HCT116 (cell line): ENCODE data around the gene MUC3A. TPM values are rescaled to one million over a fixed set of nuclear protein-coding genes. Genes with fewer than 3 reads are reported as not detected.

Experiments used
- ATAC-seq: fragments of 200-7000 bp; cut with Tn5 transposase; 2 replicates; pipeline ENCODE4 v1.9.1; 2020; ENCODE audit warnings: mild to moderate bottlenecking, moderate library complexity
- BruUV-seq: library from RNA; stranded (reverse); fragments of 400-500 nt; replicated peaks from 2 replicates; lab custom pipeline; 2021; lab: Mats Ljungman, UMichigan
- CTCF ChIA-PET: fragments of 300-600 bp; sonication (Branson Sonifier 250); formaldehyde crosslinking; loops from one replicate; lab custom pipeline; 2021; ENCODE audit warnings: antibody characterized with exemption; lab: Charles Lee
- POLR2A ChIA-PET: fragments of 300-600, 350-600 bp; sonication (Branson Sonifier 250); formaldehyde crosslinking; loops from one replicate; lab custom pipeline; 2021; ENCODE audit warnings: antibody characterized with exemption; lab: Charles Lee
- RAD21 ChIA-PET, 2 experiments: fragments of 300-600 bp; sonication (Branson Sonifier 250); formaldehyde crosslinking; loops; one replicate each; lab custom pipeline; 2023; ENCODE audit warnings: low total read pairs in 2 of 2; ENCODE audit not compliant: uncharacterized antibody in 2 of 2, unreplicated experiment in 2 of 2, low non-redundant PET in 1 of 2; lab: Charles Lee
- DNase-seq: peaks from one replicate; pipeline ENCODE4 v3.0.0-alpha.2; 2010; ENCODE audit warnings: low read depth, low spot score
- H2AFZ ChIP-seq: fragments of 200-600 bp; shearing (Covaris generic), sonication (generic); 2 replicates; pipeline ENCODE4 v1.6.1; 2017; ENCODE audit warnings: low read depth, mixed run types, mixed read lengths, antibody characterized with exemption, low read length; ENCODE audit not compliant: poor library complexity, severe bottlenecking
- H3K27ac ChIP-seq: 2 replicates; pipeline ENCODE4 v1.5.1; 2012; ENCODE audit warnings: low read depth, low read length
- H3K27me3 ChIP-seq: fragments of 200-600 bp; sonication (generic); 2 replicates; pipeline ENCODE4 v1.6.1; 2016; ENCODE audit warnings: mixed run types, low read length, mixed read lengths; ENCODE audit not compliant: insufficient read depth
- H3K36me3 ChIP-seq, 2 experiments: fragments of 200-500 bp in 1 of 2; fragments of 200-600 bp in 1 of 2; sonication (Bioruptor generic) in 1 of 2; sonication (generic) in 1 of 2; 2 replicates each; pipeline versions ENCODE4 v1.5.1 to v1.6.1; 2014 to 2016; ENCODE audit warnings: low read length in 2 of 2, inconsistent platforms in 1 of 2, mixed read lengths in 1 of 2, mixed run types in 1 of 2; ENCODE audit not compliant: insufficient read depth in 2 of 2, control insufficient read depth in 1 of 2
- H3K4me1 ChIP-seq, 2 experiments: fragments of 200-600 bp in 1 of 2; sonication (generic) in 1 of 2; 2 replicates each; pipeline versions ENCODE4 v1.5.1 to v1.6.1; 2012 to 2017; ENCODE audit warnings: low read length in 2 of 2, inconsistent platforms in 1 of 2, mild to moderate bottlenecking in 1 of 2, mixed read lengths in 1 of 2, mixed run types in 1 of 2, moderate library complexity in 1 of 2; ENCODE audit not compliant: insufficient read depth in 2 of 2, control insufficient read depth in 1 of 2
- H3K4me2 ChIP-seq: fragments of 200-600 bp; sonication (generic); 2 replicates; pipeline ENCODE4 v1.6.1; 2017; ENCODE audit warnings: mixed run types, low read length, mixed read lengths
- H3K4me3 ChIP-seq, 2 experiments: fragments of 200-600 bp in 1 of 2; sonication (generic) in 1 of 2; replicated peaks in 1 of 2; 2 replicates each; pipeline ENCODE4 v1.5.1; 2011 to 2016; ENCODE audit warnings: low read length in 2 of 2, control low read depth in 1 of 2, low read depth in 1 of 2, mild to moderate bottlenecking in 1 of 2, mixed read lengths in 1 of 2, mixed run types in 1 of 2
- H3K79me2 ChIP-seq: fragments of 200-600 bp; sonication (generic); 2 replicates; pipeline ENCODE4 v1.6.1; 2017; ENCODE audit warnings: mild to moderate bottlenecking, mixed run types, low read length, moderate library complexity, mixed read lengths; ENCODE audit not compliant: insufficient read depth
- H3K9ac ChIP-seq: fragments of 200-600 bp; sonication (generic); 2 replicates; pipeline ENCODE4 v1.6.1; 2016; ENCODE audit warnings: low read length, mixed read lengths
- H3K9me2 ChIP-seq: fragments of 200-600 bp; sonication (generic), shearing (Covaris generic); 2 replicates; pipeline ENCODE4 v1.6.1; 2017; ENCODE audit warnings: mixed run types, mild to moderate bottlenecking, moderate library complexity; ENCODE audit not compliant: insufficient read depth
- H3K9me3 ChIP-seq, 2 experiments: fragments of 200-500 bp in 1 of 2; fragments of 200-600 bp in 1 of 2; sonication (Bioruptor generic) in 1 of 2; sonication (generic) in 1 of 2; 2 replicates each; pipeline ENCODE4 v1.6.1; 2014 to 2017; ENCODE audit warnings: low read length in 2 of 2, mixed read lengths in 2 of 2, inconsistent platforms in 1 of 2, low read depth in 1 of 2, mild to moderate bottlenecking in 1 of 2, mixed run types in 1 of 2, moderate library complexity in 1 of 2; ENCODE audit not compliant: control insufficient read depth in 1 of 2, insufficient read depth in 1 of 2
- H4K20me1 ChIP-seq: fragments of 200-600 bp; sonication (generic), shearing (Covaris generic); 2 replicates; pipeline ENCODE4 v1.6.1; 2017; ENCODE audit warnings: mixed run types, mild to moderate bottlenecking, moderate library complexity; ENCODE audit not compliant: insufficient read depth
- ATF3 ChIP-seq: IDR thresholded peaks from 2 replicates; pipeline ENCODE4 v1.6.1; 2012
- ELF1 ChIP-seq: IDR thresholded peaks from 2 replicates; pipeline ENCODE4 v1.6.1; 2012; ENCODE audit warnings: low read depth, borderline replicate concordance
- EZH2phosphoT487 ChIP-seq: fragments of 200-600 bp; IDR thresholded peaks from 2 replicates; pipeline ENCODE4 v1.6.1; 2018; ENCODE audit warnings: antibody characterized with exemption, borderline replicate concordance
- MAX ChIP-seq: IDR thresholded peaks from 2 replicates; pipeline ENCODE4 v1.6.1; 2012
- POLR2A ChIP-seq: IDR thresholded peaks from 2 replicates; pipeline ENCODE4 v1.7.0; 2011; ENCODE audit warnings: borderline replicate concordance; ENCODE audit not compliant: insufficient read depth, insufficient read length; ENCODE audit errors: extremely low read depth
- RAD21 ChIP-seq: IDR thresholded peaks from 2 replicates; pipeline ENCODE4 v1.6.1; 2012; ENCODE audit warnings: low read depth, mild to moderate bottlenecking
- REST ChIP-seq: IDR thresholded peaks from 2 replicates; pipeline ENCODE4 v1.6.1; 2012; ENCODE audit warnings: low read depth
- SIN3A ChIP-seq: IDR thresholded peaks from 2 replicates; pipeline ENCODE4 v1.6.1; 2012; ENCODE audit warnings: low read depth
- ZBTB33 ChIP-seq: IDR thresholded peaks from 2 replicates; pipeline ENCODE4 v1.6.1; 2011; ENCODE audit warnings: mild to moderate bottlenecking, low read length, moderate library complexity; ENCODE audit not compliant: insufficient replicate concordance; ENCODE audit errors: extremely low read depth
- ZNF274 ChIP-seq: fragments of 200-500 bp; sonication (Bioruptor generic); IDR thresholded peaks from 2 replicates; pipeline ENCODE4 v1.6.1; 2014; ENCODE audit warnings: mild to moderate bottlenecking, low read depth, low read length, inconsistent platforms
- intact Hi-C: fragments of 100-400 bp; cut with micrococcal nuclease; formaldehyde crosslinking; loops from 2 replicates; pipeline ENCODE4 v1.10.0; 2022
- total RNA-seq: library from RNA; stranded (reverse); gene quantifications from one replicate; pipeline ENCODE4 v1.2.1, GENCODE V29; 2021; ENCODE audit not compliant: unreplicated experiment

The MUC3A gene
- total RNA-seq, 1 experiment from 2014 or later, result 30.8 TPM

- ATAC-seq (0 out of 2 replicates have a peak, but pooled peaks have one; percentile 27), DNase-seq (no peak)
- no peak overlapping the region for H3K27ac ChIP-seq
- peaks cover 38% of the 10 kb centered on the region for H3K27me3 ChIP-seq
- H3K36me3 ChIP-seq, result no peaks in the 10 kb centered on the region
- no TSS peak for BruUV-seq
- no peak overlapping the region for H3K4me2 ChIP-seq
- intact Hi-C loops, result no loop called here
- H3K4me1 ChIP-seq, result no peaks in the 10 kb centered on the region
- CTCF ChIA-PET, result no interaction called here
- H3K79me2 ChIP-seq, result no peaks in the 10 kb centered on the region
- no peak overlapping the region for H3K9ac ChIP-seq
- no peaks in the 10 kb centered on the region for H4K20me1 ChIP-seq
- RAD21 ChIA-PET, result no interaction called here
- TF ChIP-seq ELF1 (no peak), POLR2A (no peak), RAD21 (no peak), ZBTB33 (no peak), MAX (no peak), ZNF274 (no peak), REST (no peak), ATF3 (no peak), EZH2phosphoT487 (no peak), SIN3A (no peak)
- H3K9me3 ChIP-seq, result no peaks in the 10 kb centered on the region
- no peak overlapping the region for H2AFZ ChIP-seq
- POLR2A ChIA-PET, result no interaction called here
- H3K9me2 ChIP-seq, result no peaks in the 10 kb centered on the region
- H3K4me3 ChIP-seq, result no peak overlapping the region
Measured at GRCh38 chr7:100957832-100958421, 8.6 kb downstream of the MUC3A start.
